Mesenchymal stem cell (in vitro differentiated cells and primary cell): Measurements from ENCODE around the gene TAC4.

ENCODE experiments used
- DNase-seq: peaks from one replicate; pipeline ENCODE4 v3.0.0-alpha.2; 2013
- H2AFZ ChIP-seq: one replicate; pipeline ENCODE4 v1.6.1; 2013; ENCODE audit warnings: low read depth, mild to moderate bottlenecking, control low read depth, inconsistent platforms, low read length, moderate library complexity
- H2AK5ac ChIP-seq: 2 replicates; pipeline ENCODE4 v1.6.1; 2013; ENCODE audit warnings: low read length, moderate library complexity, mild to moderate bottlenecking, inconsistent platforms; ENCODE audit not compliant: severe bottlenecking
- H2BK120ac ChIP-seq: one replicate; pipeline ENCODE4 v1.6.1; 2013; ENCODE audit warnings: low read depth, mild to moderate bottlenecking, inconsistent platforms, low read length, moderate library complexity
- H2BK12ac ChIP-seq, 2 experiments: one replicate each; pipeline ENCODE4 v1.6.1; 2013; ENCODE audit warnings: inconsistent platforms in 2 of 2, low read length in 2 of 2, mild to moderate bottlenecking in 2 of 2, moderate library complexity in 2 of 2, control low read depth in 1 of 2
- H2BK15ac ChIP-seq: one replicate; pipeline ENCODE4 v1.6.1; 2013; ENCODE audit warnings: mild to moderate bottlenecking, low read depth, inconsistent platforms; ENCODE audit not compliant: poor library complexity, severe bottlenecking
- H2BK5ac ChIP-seq: 2 replicates; pipeline ENCODE4 v1.6.1; 2013; ENCODE audit warnings: low read depth, mild to moderate bottlenecking, low read length, control low read depth, inconsistent platforms; ENCODE audit not compliant: poor library complexity, severe bottlenecking
- H3K14ac ChIP-seq, 2 experiments: one replicate each; pipeline ENCODE4 v1.6.1; 2013; ENCODE audit warnings: inconsistent platforms in 2 of 2, low read length in 2 of 2, control low read depth in 1 of 2, mild to moderate bottlenecking in 1 of 2, moderate library complexity in 1 of 2
- H3K18ac ChIP-seq, 2 experiments: one replicate each; pipeline ENCODE4 v1.6.1; 2013; ENCODE audit warnings: inconsistent platforms in 2 of 2, low read length in 2 of 2, control low read depth in 1 of 2, low read depth in 1 of 2, mild to moderate bottlenecking in 1 of 2
- H3K23ac ChIP-seq, 2 experiments: one replicate each; pipeline ENCODE4 v1.6.1; 2013; ENCODE audit warnings: inconsistent platforms in 2 of 2, low read length in 2 of 2, mild to moderate bottlenecking in 2 of 2, moderate library complexity in 2 of 2, control low read depth in 1 of 2
- H3K27ac ChIP-seq: 2 replicates; pipeline ENCODE4 v1.5.1; 2013; ENCODE audit warnings: mild to moderate bottlenecking, moderate library complexity, low read length, control low read depth, inconsistent platforms; ENCODE audit not compliant: poor library complexity, severe bottlenecking
- H3K27me3 ChIP-seq, 2 experiments: 2 replicates each; pipeline versions ENCODE4 v1.6.1 to v1.7.0; 2013; ENCODE audit warnings: low read length in 2 of 2, mild to moderate bottlenecking in 2 of 2, moderate library complexity in 2 of 2, control low read depth in 1 of 2, inconsistent platforms in 1 of 2; ENCODE audit not compliant: control insufficient read depth in 1 of 2, insufficient read depth in 1 of 2
- H3K36me3 ChIP-seq, 2 experiments: 2 replicates each; pipeline versions ENCODE4 v1.6.1 to v1.7.0; 2013; ENCODE audit warnings: low read length in 2 of 2, control low read depth in 1 of 2, inconsistent platforms in 1 of 2, low read depth in 1 of 2, mild to moderate bottlenecking in 1 of 2; ENCODE audit not compliant: insufficient read depth in 2 of 2, control insufficient read depth in 1 of 2
- H3K4ac ChIP-seq, 2 experiments: one replicate each; pipeline ENCODE4 v1.6.1; 2013; ENCODE audit warnings: inconsistent platforms in 2 of 2, low read length in 2 of 2, mild to moderate bottlenecking in 2 of 2, moderate library complexity in 2 of 2, control low read depth in 1 of 2, low read depth in 1 of 2
- H3K4me1 ChIP-seq: 2 replicates; pipeline ENCODE4 v1.6.1; 2013; ENCODE audit warnings: low read depth, low read length, control low read depth; ENCODE audit not compliant: control insufficient read depth, insufficient read depth
- H3K4me2 ChIP-seq: 2 replicates; pipeline ENCODE4 v1.6.1; 2013; ENCODE audit warnings: low read length, mild to moderate bottlenecking, inconsistent platforms; ENCODE audit not compliant: poor library complexity, severe bottlenecking
- H3K4me3 ChIP-seq, 2 experiments: 2 replicates each; pipeline versions ENCODE4 v1.5.1 to v1.7.0; 2013; ENCODE audit warnings: low read length in 2 of 2, mild to moderate bottlenecking in 2 of 2, control low read depth in 1 of 2, low read depth in 1 of 2; ENCODE audit not compliant: insufficient read depth in 1 of 2
- H3K79me1 ChIP-seq: replicated peaks from 2 replicates; pipeline ENCODE4 v1.6.1; 2013; ENCODE audit warnings: mild to moderate bottlenecking, control low read depth, low read length, inconsistent platforms; ENCODE audit not compliant: poor library complexity, severe bottlenecking
- H3K9ac ChIP-seq: 2 replicates; pipeline ENCODE4 v1.7.0; 2013; ENCODE audit warnings: mild to moderate bottlenecking, low read length, moderate library complexity
- H3K9me3 ChIP-seq: 2 replicates; pipeline ENCODE4 v1.7.0; 2013; ENCODE audit warnings: mild to moderate bottlenecking, low read length; ENCODE audit not compliant: control insufficient read depth
- H4K8ac ChIP-seq: one replicate; pipeline ENCODE4 v1.6.1; 2013; ENCODE audit warnings: inconsistent platforms, mild to moderate bottlenecking, low read length, moderate library complexity
- H4K91ac ChIP-seq: one replicate; pipeline ENCODE4 v1.6.1; 2013; ENCODE audit warnings: mild to moderate bottlenecking, low read length, inconsistent platforms
- WGBS: methylation state at CpG from one replicate; pipeline ENCODE4 v1.1.7; 2013; ENCODE audit warnings: mixed read lengths; 5-methylcytosine and 5-hydroxymethylcytosine counted together

The TAC4 gene

GRCh38 chr17:49886036-49886435 lies 38.2 kb upstream of the TAC4 start:
- WGBS = 82% methylated on average over 5 of the region's 5 CpGs
- H2BK120ac ChIP-seq = no peak overlapping the region
- H3K27me3 ChIP-seq = peaks cover 64 to 78% of the 10 kb centered on the region in 2 experiments
- H2BK12ac ChIP-seq = no peak overlapping the region
- H3K79me1 ChIP-seq = no peaks in the 10 kb centered on the region
- H3K4me2 ChIP-seq = no peak overlapping the region
- H3K23ac ChIP-seq = no peak overlapping the region
- H2AFZ ChIP-seq = no peak overlapping the region
- no peak overlapping the region for H3K4me3 ChIP-seq
- no peak overlapping the region for H3K27ac ChIP-seq
- H2BK15ac ChIP-seq = no peak overlapping the region
- H3K4me1 ChIP-seq = peaks cover 4% of the 10 kb centered on the region
- H3K9ac ChIP-seq = no peak overlapping the region
- H2AK5ac ChIP-seq = no peak overlapping the region
- no peak overlapping the region for H2BK5ac ChIP-seq
- H4K91ac ChIP-seq = no peak overlapping the region
- H4K8ac ChIP-seq = no peak overlapping the region
- H3K36me3 ChIP-seq = no peaks in the 10 kb centered on the region
- H3K18ac ChIP-seq = no peak overlapping the region
- H3K9me3 ChIP-seq = no peaks in the 10 kb centered on the region
- H3K14ac ChIP-seq = no peak overlapping the region
- H3K4ac ChIP-seq = no peak overlapping the region
- no peak for DNase-seq

DNA sequence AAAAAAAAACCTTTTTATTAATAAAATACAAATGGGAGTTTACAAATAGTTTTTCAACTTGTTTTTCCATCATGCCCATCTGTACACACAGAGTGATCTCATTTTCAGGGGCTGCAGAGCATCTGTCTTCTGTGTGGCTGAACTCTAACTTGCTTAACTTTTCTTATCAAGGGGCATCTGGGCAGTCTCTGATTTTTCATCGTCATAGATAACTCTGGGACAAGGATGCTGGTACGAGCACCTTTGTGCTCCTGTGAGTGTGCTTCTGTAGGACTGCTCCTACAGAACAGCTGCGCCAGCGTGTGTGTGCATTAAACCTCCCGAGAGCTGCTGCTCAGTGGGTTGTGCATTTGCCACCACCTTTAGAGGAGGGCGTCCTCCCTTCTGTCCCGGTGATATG lies 34.6 kb upstream of the TAC4 start:
- Histone ChIP-seq H3K27me3 (peaks cover 76 to 81% of the 10 kb centered on the region in 2 experiments), H2BK5ac (no peak overlapping the region), H2BK15ac (no peak overlapping the region), H3K36me3 (no peaks in the 10 kb centered on the region), H2AK5ac (no peak overlapping the region), H3K4me1 (peaks cover 10% of the 10 kb centered on the region), H2AFZ (no peak overlapping the region), H4K91ac (no peak overlapping the region), H3K18ac (no peak overlapping the region), H3K23ac (no peak overlapping the region), H3K79me1 (no peaks in the 10 kb centered on the region), H3K4ac (no peak overlapping the region), H4K8ac (no peak overlapping the region), H3K4me2 (no peak overlapping the region), H2BK12ac (no peak overlapping the region), H2BK120ac (no peak overlapping the region), H3K9me3 (no peaks in the 10 kb centered on the region), H3K27ac (no peak overlapping the region), H3K14ac (no peak overlapping the region), H3K9ac (no peak overlapping the region), H3K4me3 (no peak overlapping the region)
- WGBS = 67% methylated on average over 7 of the region's 7 CpGs
- DNase-seq = no peak

- H2AFZ ChIP-seq = no peak overlapping the region
- H3K9ac ChIP-seq = no peak overlapping the region
- no peaks in the 10 kb centered on the region for H3K79me1 ChIP-seq
- H3K18ac ChIP-seq = no peak overlapping the region
- no peak overlapping the region for H2AK5ac ChIP-seq
- DNase-seq = no peak
- H3K14ac ChIP-seq = no peak overlapping the region
- no peak overlapping the region for H3K23ac ChIP-seq
- H3K36me3 ChIP-seq = no peaks in the 10 kb centered on the region
- H2BK5ac ChIP-seq = no peak overlapping the region
- H4K91ac ChIP-seq = no peak overlapping the region
- no peaks in the 10 kb centered on the region for H3K9me3 ChIP-seq
- H3K4me2 ChIP-seq = no peak overlapping the region
- peaks cover 6% of the 10 kb centered on the region for H3K4me1 ChIP-seq
- no peak overlapping the region for H2BK15ac ChIP-seq
- no peak overlapping the region for H2BK12ac ChIP-seq
- no peak overlapping the region for H3K4ac ChIP-seq
- no peak overlapping the region for H2BK120ac ChIP-seq
- no peak overlapping the region for H3K4me3 ChIP-seq
- WGBS = 17% methylated on average over 1 of the region's 5 CpGs
- H3K27ac ChIP-seq = no peak overlapping the region
- peaks cover 73 to 75% of the 10 kb centered on the region in 2 experiments for H3K27me3 ChIP-seq
- H4K8ac ChIP-seq = no peak overlapping the region
Measured at GRCh38 chr17:49881054-49881402, 33.2 kb upstream of the TAC4 start.

- H3K9ac ChIP-seq = peak overlapping the region; percentile 49
- H3K4ac ChIP-seq = no peak overlapping the region
- no peaks in the 10 kb centered on the region for H3K9me3 ChIP-seq
- H2BK120ac ChIP-seq = no peak overlapping the region
- H3K36me3 ChIP-seq = no peaks in the 10 kb centered on the region
- no peak overlapping the region for H2AK5ac ChIP-seq
- DNase-seq = peak; percentile 62
- peaks cover 10% of the 10 kb centered on the region for H3K4me1 ChIP-seq
- H3K18ac ChIP-seq = no peak overlapping the region
- H3K27ac ChIP-seq = no peak overlapping the region
- WGBS = 2% methylated on average over 35 of the region's 41 CpGs
- no peak overlapping the region for H3K23ac ChIP-seq
- no peak overlapping the region for H3K4me3 ChIP-seq
- no peak overlapping the region for H2BK15ac ChIP-seq
- H3K79me1 ChIP-seq = no peaks in the 10 kb centered on the region
- peak overlapping the region; percentile 20 for H3K4me2 ChIP-seq
- H2BK5ac ChIP-seq = no peak overlapping the region
- H4K8ac ChIP-seq = no peak overlapping the region
- H3K14ac ChIP-seq = no peak overlapping the region
- H3K27me3 ChIP-seq = peaks cover 71 to 75% of the 10 kb centered on the region in 2 experiments
- no peak overlapping the region for H2AFZ ChIP-seq
- no peak overlapping the region for H2BK12ac ChIP-seq
- H4K91ac ChIP-seq = no peak overlapping the region
Measured at GRCh38 chr17:49880291-49881053, 32.6 kb upstream of the TAC4 start.
